22Rv1 (cell line): ENCODE results near the gene EIF1.

Experiments used
- ZFX ChIP-seq: fragments of 450-650 bp; IDR thresholded peaks from 2 replicates; pipeline ENCODE4 v1.6.1; 2017; ENCODE audit warnings: antibody characterized with exemption, borderline replicate concordance
- TF ChIP-seq, protein P1 (sequence below): fragments of 450-650 bp; IDR thresholded peaks from 2 replicates; pipeline ENCODE4 v1.5.1; 2017; ENCODE audit warnings: mild to moderate bottlenecking

DNA sequence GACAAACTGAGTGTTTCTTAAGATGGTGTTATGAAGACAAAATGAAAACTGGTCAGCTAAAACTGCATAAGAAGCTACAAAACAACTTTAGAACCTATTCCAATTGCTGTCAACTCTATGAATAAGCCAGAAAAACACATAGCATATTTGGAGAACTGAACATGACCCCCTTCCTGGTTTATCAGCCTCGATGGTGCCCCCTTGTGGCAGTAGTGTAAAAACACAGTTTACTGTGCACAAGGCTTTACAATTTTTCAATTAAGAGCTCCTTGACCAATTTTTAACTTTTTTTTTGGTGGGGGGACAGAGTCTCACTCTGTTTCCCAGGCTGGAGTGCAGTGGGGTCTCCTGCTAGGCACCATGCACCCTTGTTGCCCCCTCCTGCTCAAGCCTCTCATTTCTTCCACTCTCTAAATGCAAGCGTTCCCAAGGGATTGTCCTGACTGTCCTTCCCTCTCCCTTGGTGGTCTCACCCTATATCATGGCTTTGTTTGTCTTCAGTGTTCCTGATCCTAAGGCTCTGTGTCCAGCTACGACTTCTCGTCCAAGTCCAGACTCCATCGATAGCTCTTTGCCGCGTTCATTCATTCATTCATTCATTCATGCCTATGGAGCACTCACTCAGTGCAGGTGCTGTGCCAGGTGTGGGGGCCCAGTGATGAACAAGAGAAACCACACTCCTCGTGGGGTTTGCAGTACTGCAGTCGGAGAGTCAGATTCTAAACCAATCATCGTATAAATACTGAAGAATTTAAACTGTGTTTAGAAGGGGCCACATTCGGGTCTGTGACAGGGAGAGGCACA is 7.5 kb downstream of the EIF1 start:
- TF ChIP-seq, protein P1, sequence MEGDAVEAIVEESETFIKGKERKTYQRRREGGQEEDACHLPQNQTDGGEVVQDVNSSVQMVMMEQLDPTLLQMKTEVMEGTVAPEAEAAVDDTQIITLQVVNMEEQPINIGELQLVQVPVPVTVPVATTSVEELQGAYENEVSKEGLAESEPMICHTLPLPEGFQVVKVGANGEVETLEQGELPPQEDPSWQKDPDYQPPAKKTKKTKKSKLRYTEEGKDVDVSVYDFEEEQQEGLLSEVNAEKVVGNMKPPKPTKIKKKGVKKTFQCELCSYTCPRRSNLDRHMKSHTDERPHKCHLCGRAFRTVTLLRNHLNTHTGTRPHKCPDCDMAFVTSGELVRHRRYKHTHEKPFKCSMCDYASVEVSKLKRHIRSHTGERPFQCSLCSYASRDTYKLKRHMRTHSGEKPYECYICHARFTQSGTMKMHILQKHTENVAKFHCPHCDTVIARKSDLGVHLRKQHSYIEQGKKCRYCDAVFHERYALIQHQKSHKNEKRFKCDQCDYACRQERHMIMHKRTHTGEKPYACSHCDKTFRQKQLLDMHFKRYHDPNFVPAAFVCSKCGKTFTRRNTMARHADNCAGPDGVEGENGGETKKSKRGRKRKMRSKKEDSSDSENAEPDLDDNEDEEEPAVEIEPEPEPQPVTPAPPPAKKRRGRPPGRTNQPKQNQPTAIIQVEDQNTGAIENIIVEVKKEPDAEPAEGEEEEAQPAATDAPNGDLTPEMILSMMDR, result peak; percentile 92
- TF ChIP-seq ZFX, result no peak
